Eye (tissue), 1 donor: ENCODE data around the gene C15orf61.

Experiments
- DNase-seq: peaks from one replicate; pipeline ENCODE4 v3.0.0-alpha.2; 2015

Gene C15orf61

DNA sequence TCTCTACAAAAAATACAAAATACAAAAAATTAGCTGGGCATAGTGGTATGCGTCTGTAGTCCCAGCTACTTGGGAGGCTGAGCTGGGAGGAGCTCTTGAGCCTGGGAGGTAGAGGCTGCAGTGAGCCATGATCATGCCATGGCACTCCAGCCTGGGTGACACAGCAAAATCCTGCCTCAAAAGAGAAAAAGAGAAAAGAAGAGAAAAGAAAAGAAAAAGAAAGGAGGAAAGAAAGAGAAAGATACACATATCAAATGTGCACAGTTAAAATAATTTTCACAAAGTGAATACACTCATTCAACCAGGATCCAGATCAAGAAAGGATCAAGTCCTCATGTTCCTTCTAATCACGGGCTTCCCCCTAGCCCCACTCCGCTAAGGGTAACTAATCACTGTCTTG is 5.8 kb upstream of the C15orf61 start:
- DNase-seq: no peak

DNA sequence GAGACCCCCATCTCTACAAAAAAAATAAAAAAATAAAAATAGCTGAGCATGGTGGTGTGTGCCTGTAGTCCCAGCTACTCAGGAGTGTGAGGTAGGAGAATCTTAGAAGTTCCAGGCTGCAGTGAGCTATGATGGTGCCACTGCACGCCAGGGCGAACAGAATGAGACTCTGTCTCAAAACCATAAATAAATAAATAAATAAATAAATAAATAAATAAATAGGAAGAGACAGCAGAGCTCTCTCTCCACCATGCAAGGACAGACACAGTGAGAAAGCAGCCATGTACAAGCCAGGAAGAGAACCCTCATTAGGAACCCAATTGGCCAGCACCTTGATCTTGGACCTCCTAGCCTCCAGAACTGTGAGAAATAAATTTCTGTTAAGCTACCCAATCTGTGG is 5.4 kb upstream of the C15orf61 start:
- DNase-seq: no peak

GRCh38 chr15:67520321-67521028 is 456 bp upstream of the C15orf61 start:
- DNase-seq: no peak

- peak; percentile 67 for DNase-seq
These were observed 1.0 kb downstream of the C15orf61 start for GRCh38 chr15:67521783-67522568.

GRCh38 chr15:67523330-67523729 is 2.4 kb downstream of the C15orf61 start:
- no peak for DNase-seq

- no peak for DNase-seq
These were observed 3.3 kb downstream of the C15orf61 start for GRCh38 chr15:67524235-67524634.

GRCh38 chr15:67528513-67528912 is 7.6 kb downstream of the C15orf61 start:
- no peak for DNase-seq

GRCh38 chr15:67531379-67531914 is 10.5 kb downstream of the C15orf61 start:
- DNase-seq: no peak

GRCh38 chr15:67533873-67534272 is 12.9 kb downstream of the C15orf61 start:
- no peak for DNase-seq

DNA sequence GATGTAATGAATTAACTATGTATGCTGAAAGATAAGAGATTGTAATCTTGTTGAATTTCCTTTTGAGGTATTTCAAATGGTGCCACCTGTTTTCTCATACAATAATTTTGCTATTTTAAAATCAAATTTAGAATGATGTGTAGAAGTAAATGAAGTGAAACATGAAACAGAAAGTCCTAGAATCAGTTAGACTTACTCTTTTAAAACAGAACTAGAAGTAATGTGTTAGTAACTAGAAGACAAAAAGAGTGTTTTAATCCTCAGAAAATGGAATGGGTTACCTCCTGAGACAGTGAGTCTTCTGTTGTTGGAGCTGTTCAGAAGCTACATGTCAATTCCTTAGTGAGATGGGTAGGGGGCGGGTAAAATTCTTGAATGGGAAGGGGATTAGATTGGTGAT is 13.4 kb downstream of the C15orf61 start:
- DNase-seq: no peak

GRCh38 chr15:67537771-67538170 is 16.8 kb downstream of the C15orf61 start:
- no peak for DNase-seq

DNA sequence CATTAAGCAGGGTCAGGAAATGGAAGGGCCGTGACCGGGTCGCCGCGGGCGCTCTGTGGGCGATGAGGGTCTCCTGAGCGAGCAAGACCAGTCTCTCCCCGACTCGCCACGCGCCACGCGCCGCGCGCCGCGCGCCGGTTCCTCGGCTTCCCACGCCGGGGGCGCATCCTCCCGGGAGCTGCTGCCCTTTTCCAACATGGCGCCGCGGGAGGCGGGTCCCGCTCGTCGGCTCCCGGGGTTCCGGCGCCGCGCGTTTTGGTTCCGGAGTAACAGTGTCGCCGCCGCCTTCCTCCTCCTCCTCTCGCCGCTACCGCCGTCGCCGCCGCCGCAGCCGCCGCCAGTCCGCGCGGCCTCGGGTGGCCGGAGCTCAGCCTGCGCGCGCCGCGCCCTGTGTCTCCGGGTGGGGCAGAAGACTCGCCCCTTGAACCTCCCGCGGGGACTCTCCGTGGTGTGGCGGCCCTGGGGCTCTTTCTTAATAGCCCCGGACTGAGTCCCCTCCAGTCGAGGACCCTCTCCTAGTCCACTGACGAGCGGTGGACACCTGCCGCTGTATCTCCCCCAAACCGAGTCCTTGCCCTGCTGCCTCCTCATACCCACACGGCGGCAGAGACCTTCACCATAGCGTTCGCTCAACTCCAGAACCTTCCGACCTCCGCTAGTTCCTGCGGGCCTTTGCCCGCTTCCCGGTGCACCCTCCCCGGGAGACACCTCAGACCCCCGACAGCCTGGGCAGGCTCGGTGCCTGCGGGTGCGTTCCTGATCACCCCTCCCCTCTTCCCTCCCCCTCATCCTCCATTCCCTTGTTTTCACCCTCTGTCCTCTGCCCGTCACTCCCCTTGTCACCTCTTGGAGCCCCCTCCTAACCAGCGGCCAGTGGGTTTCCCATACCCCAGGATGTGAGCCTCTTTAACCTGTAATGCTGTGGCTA is 21.8 kb downstream of the C15orf61 start, which contains the start of gene MAP2K5:
TSS of gene MAP2K5 (plus strand) at position 284 of the 928 bp plus-strand sequence. CDS start at position 917, 633 bp downstream.
- peak; percentile 88 for DNase-seq

GRCh38 chr15:67543348-67543718 is 22.4 kb downstream of the C15orf61 start:
- no peak for DNase-seq

- DNase-seq: no peak
These were observed 23.5 kb downstream of the C15orf61 start for GRCh38 chr15:67544475-67544874.

GRCh38 chr15:67545864-67546263 is 24.9 kb downstream of the C15orf61 start:
- DNase-seq: no peak

DNA sequence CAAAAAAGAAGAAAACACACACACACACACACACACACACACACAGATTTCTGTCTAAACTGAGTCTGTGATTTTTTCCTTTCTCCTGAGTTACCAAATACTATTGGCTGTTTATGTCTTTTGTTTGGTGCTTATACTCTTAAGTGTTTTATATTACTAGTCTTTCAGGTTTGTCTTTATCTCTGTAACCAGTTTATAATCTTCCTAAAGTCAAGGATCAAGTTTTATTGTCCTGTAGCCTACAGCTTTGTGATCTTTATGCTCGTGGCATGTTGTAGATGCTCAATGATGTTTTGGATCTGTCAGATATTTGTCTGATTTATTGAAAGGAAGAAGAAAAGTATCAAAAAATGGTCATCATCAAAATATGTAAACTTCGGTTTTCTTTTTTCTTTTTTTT is 26.1 kb downstream of the C15orf61 start:
- DNase-seq: no peak

DNA sequence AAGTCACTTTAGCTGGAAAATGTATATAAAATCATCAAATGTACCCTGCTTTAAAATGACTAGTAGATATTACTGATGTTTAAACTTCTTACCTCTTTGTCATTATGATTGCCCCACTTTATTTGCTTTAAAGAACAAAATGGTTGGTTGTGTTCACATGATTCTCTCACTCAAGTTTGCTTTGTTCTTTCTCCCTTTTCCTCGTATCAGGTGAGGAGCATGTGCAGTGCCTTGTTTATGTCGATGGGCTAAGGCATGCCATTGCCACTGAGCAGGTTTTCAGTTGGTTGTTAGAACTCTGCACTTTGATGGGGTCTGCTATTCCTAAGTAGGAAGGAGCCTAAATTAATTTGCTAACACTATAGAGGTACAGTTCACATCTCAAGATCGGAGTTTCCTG is 26.9 kb downstream of the C15orf61 start:
- no peak for DNase-seq

GRCh38 chr15:67548236-67548852 is 27.4 kb downstream of the C15orf61 start:
- no peak for DNase-seq

DNA sequence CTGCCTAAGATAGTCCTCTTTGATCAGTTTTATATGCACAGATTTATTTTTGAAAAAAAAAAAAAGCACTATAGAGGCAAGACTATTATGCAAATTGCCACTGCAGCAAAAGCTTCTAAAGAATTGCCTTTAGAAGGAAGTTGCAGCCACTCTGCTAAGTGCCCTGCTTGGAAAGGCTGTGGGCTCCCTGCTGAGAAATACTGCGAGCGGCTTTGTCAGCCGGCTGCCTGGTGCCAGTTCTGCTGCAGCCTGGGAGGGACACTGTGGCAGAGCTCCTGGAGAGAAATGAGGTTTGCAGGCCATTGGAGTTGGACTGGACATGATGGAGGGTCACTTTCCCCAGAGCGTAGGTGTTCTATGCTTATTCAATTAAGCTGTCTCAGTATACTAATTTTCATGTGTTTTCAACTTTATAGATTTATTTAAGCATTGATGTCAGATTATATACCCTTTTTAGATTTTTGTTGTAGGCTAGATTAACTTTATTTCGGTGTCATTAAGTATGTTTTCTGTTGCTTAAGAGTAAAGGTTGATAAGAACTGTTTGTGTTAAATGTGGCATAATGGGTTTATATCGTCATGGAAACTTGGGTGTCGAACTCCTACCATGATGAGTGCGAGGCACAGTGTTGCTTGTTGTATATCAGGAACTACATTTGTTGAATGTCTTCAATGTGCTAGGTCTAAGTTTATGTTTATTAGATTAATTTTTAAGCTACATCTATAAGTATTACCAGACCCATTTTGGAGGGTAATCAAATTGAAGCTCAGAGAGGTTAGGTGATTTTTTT is 28.1 kb downstream of the C15orf61 start:
- peak; percentile 85 for DNase-seq

DNA sequence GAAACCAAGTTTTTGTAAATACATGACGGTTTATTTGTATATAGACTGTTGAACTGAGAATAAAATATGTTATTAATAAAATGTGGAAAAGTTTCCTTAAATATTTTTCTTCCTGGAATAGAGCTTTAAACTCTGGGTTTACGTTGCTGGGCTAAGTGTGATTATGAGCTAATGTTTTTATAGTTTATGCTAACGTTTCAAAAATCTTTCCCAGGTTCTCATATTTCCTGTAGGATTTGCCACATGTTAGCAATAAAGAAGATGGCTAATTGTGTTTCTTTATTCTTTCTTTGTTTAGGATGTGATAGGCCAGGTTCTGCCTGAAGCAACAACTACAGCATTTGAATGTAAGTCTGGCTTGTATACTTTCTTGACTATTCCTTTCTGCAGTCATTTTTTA is 28.8 kb downstream of the C15orf61 start:
- peak; percentile 51 for DNase-seq

DNA sequence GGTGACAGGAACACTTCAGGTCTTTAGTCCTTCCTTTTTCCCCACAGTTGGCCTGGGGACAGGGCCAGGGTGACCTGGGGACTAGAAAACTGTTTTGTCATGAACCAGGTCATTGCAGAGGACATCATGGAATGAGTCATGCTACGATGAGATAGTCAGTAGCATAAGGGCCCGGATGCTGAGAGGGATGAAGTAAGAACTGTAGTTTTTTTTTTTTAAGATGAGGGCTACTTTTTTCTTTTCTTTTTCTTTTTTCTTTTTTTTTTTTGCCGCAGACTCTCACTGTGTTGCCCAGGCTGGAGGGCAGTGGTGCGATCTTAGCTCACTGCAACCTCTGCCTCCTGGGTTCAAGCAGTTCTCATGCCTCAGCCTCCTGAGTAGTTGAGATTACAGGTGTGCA is 29.6 kb downstream of the C15orf61 start:
- DNase-seq: no peak
